ENCODE data around the gene ALG2. TPM values are rescaled to one million over a fixed set of nuclear protein-coding genes. Genes with fewer than 3 reads are reported as not detected.

The ALG2 gene
- total RNA-seq, 2 experiments from 2014 or later, result 18.1 to 19.9 TPM

DNA sequence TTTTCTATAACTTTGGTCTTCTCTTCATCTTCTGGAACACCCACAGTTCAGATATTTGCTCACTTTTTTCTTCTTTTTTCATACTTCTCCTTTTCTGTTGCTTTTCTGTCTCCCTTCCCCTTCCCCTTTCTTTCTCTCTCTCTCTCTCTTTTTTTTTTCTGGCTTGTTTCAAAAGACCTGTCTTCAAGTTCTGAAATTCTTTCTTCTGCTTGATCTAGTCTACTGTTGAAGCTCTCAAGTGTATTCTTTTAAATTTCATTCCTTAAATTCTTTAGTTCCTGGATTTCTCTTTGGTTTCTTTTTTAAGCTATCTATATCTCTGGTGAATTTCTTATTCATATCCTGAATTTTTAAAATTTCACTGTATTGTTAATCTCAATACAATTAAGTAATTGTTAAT, 11.2 kb downstream of the ALG2 start:
- Histone ChIP-seq H3K27me3 (ENCODE audit: control insufficient read depth in 1 of 2, insufficient read depth in 2 of 2, low read length in 2 of 2) (no peaks in the 10 kb centered on the region), H3K9me3 (ENCODE audit: control insufficient read depth in 1 of 2, insufficient read depth in 1 of 2, low read length in 2 of 2) (peaks cover 24 to 25% of the 10 kb centered on the region in 2 experiments), H3K4me1 (ENCODE audit: insufficient read depth, low read length) (no peaks in the 10 kb centered on the region), H3K36me3 (ENCODE audit: insufficient read depth, low read length) (no peaks in the 10 kb centered on the region), H3K27ac (ENCODE audit: low read depth in 1 of 2, low read length in 2 of 2) (no peak overlapping the region), H3K4me3 (ENCODE audit: low read length) (no peak overlapping the region)
- H3K36me3 Mint-ChIP-seq (ENCODE audit: low read depth), result peaks cover 24% of the 10 kb centered on the region
- H3K27ac Mint-ChIP-seq, result no peak overlapping the region
- ChIA-PET CTCF (no interaction called here), POLR2A (interaction anchor here (1.0 kb wide), 1 partner anchor 12 kb away, joined by 4 read pairs; the partner anchor contains the start of genes ALG2 and SEC61B)
- ATAC-seq (ENCODE audit: poor library complexity), result no peak
- H3K9me3 Mint-ChIP-seq, result peaks cover 16% of the 10 kb centered on the region
- intact Hi-C loops (cut with DNase I, micrococcal nuclease), result no loop called here
- no peak for DNase-seq
- TF ChIP-seq, protein P1, sequence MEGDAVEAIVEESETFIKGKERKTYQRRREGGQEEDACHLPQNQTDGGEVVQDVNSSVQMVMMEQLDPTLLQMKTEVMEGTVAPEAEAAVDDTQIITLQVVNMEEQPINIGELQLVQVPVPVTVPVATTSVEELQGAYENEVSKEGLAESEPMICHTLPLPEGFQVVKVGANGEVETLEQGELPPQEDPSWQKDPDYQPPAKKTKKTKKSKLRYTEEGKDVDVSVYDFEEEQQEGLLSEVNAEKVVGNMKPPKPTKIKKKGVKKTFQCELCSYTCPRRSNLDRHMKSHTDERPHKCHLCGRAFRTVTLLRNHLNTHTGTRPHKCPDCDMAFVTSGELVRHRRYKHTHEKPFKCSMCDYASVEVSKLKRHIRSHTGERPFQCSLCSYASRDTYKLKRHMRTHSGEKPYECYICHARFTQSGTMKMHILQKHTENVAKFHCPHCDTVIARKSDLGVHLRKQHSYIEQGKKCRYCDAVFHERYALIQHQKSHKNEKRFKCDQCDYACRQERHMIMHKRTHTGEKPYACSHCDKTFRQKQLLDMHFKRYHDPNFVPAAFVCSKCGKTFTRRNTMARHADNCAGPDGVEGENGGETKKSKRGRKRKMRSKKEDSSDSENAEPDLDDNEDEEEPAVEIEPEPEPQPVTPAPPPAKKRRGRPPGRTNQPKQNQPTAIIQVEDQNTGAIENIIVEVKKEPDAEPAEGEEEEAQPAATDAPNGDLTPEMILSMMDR (IDR thresholded peaks at IDR 0.05), result no peak
- H3K27me3 Mint-ChIP-seq, result no peaks in the 10 kb centered on the region
- no peaks in the 10 kb centered on the region for H3K4me1 Mint-ChIP-seq (ENCODE audit: low read depth)
- no peak overlapping the region for H3K4me3 Mint-ChIP-seq

DNA sequence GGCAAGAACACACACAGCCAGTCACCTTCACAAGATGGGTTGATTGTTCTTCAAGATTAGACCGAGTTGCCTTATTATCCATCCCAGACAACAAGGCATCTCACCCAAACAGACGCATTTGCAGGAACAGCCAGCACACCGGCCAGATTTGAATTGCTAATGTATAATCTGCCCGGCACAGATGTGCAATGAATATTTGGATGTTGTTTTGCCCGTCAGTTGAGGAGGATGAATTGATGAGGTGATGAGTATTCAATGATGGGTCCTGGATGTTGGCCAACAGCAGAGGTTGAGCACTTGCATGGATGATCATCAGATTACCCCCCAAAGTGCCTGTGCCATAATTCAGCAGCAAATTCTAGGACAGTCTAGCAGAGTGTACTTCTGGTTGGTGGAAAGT, 20.1 kb downstream of the ALG2 start:
- Histone ChIP-seq H3K4me3 (ENCODE audit: low read length) (no peak overlapping the region), H3K9me3 (ENCODE audit: control insufficient read depth in 1 of 2, insufficient read depth in 1 of 2, low read length in 2 of 2) (peaks cover 1 to 5% of the 10 kb centered on the region in 2 experiments), H3K36me3 (ENCODE audit: insufficient read depth, low read length) (no peaks in the 10 kb centered on the region), H3K27me3 (ENCODE audit: control insufficient read depth in 1 of 2, insufficient read depth in 2 of 2, low read length in 2 of 2) (no peaks in the 10 kb centered on the region), H3K4me1 (ENCODE audit: insufficient read depth, low read length) (no peaks in the 10 kb centered on the region), H3K27ac (ENCODE audit: low read depth in 1 of 2, low read length in 2 of 2) (no peak overlapping the region)
- POLR2A ChIA-PET, result no interaction called here
- no peak for ATAC-seq (ENCODE audit: poor library complexity)
- no peaks in the 10 kb centered on the region for H3K36me3 Mint-ChIP-seq (ENCODE audit: low read depth)
- no peak overlapping the region for H3K4me3 Mint-ChIP-seq
- intact Hi-C loops (cut with DNase I, micrococcal nuclease), result no loop called here
- H3K27me3 Mint-ChIP-seq, result no peaks in the 10 kb centered on the region
- H3K27ac Mint-ChIP-seq, result no peak overlapping the region
- CTCF ChIA-PET, result no interaction called here
- H3K4me1 Mint-ChIP-seq (ENCODE audit: low read depth), result no peaks in the 10 kb centered on the region
- DNase-seq, result no peak
- TF ChIP-seq, protein P1 (IDR thresholded peaks at IDR 0.05), result no peak
- peaks cover 5% of the 10 kb centered on the region for H3K9me3 Mint-ChIP-seq

DNA sequence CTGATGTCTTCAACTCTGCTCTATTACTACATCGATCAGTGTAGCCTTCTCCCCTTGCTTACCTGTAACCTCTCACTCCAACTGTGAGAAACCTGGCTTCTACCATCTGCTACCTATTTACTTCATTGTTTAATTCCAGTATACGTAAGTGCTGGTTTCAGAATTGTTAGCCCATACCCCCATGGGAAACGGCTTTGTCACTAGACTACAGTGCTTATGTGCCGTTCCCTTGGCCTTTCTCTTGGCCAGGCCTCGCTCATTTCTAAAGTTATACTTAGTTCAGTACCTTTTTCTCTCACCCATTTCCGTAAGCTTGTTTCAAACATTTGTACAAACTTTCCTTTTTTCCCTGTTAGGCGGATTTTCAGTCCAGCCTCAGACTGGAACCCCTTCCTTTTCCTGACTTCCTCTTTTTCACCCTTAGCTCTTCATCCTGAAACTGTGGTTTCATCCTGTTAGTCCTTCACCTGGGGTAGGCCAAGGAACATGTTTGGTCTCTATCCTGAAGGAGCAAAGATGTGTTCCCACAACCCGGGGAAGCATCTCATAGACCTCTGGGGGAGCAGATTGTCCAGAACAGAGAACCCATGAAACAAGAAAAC, 21.7 kb downstream of the ALG2 start:
- no peak overlapping the region for H3K27ac ChIP-seq (ENCODE audit: low read depth in 1 of 2, low read length in 2 of 2)
- Mint-ChIP-seq H3K4me3 (no peak overlapping the region), H3K27ac (no peak overlapping the region), H3K9me3 (no peaks in the 10 kb centered on the region), H3K27me3 (no peaks in the 10 kb centered on the region), H3K4me1 (ENCODE audit: low read depth) (no peaks in the 10 kb centered on the region), H3K36me3 (ENCODE audit: low read depth) (no peaks in the 10 kb centered on the region)
- POLR2A ChIA-PET, result no interaction called here
- ATAC-seq (ENCODE audit: poor library complexity) (no peak), DNase-seq (no peak)
- H3K4me3 ChIP-seq (ENCODE audit: low read length), result no peak overlapping the region
- CTCF ChIA-PET, result no interaction called here
- no peaks in the 10 kb centered on the region for H3K36me3 ChIP-seq (ENCODE audit: insufficient read depth, low read length)
- no peaks in the 10 kb centered on the region for H3K9me3 ChIP-seq (ENCODE audit: control insufficient read depth in 1 of 2, insufficient read depth in 1 of 2, low read length in 2 of 2)
- H3K4me1 ChIP-seq (ENCODE audit: insufficient read depth, low read length), result no peaks in the 10 kb centered on the region
- H3K27me3 ChIP-seq (ENCODE audit: control insufficient read depth in 1 of 2, insufficient read depth in 2 of 2, low read length in 2 of 2), result no peaks in the 10 kb centered on the region
- intact Hi-C loops (cut with DNase I, micrococcal nuclease), result no loop called here
- TF ChIP-seq, protein P1 (IDR thresholded peaks at IDR 0.05), result no peak

Data from CD4-positive, alpha-beta T cell (primary cell).